HG03378 (cell line): ENCODE data around the gene SLC1A3.
"Not testable (repeated sequence)": the region's sequence is repeated elsewhere in the genome, so short reads cannot be mapped to it uniquely, and the experiment has no call there.

Experiments used
- ATAC-seq: cut with Tn5 transposase; IDR thresholded peaks from one replicate; pipeline ENCODE4 v1.9.1; 2021; ENCODE audit warnings: mild to moderate bottlenecking, moderate library complexity; ENCODE audit not compliant: unreplicated experiment

Gene SLC1A3

DNA sequence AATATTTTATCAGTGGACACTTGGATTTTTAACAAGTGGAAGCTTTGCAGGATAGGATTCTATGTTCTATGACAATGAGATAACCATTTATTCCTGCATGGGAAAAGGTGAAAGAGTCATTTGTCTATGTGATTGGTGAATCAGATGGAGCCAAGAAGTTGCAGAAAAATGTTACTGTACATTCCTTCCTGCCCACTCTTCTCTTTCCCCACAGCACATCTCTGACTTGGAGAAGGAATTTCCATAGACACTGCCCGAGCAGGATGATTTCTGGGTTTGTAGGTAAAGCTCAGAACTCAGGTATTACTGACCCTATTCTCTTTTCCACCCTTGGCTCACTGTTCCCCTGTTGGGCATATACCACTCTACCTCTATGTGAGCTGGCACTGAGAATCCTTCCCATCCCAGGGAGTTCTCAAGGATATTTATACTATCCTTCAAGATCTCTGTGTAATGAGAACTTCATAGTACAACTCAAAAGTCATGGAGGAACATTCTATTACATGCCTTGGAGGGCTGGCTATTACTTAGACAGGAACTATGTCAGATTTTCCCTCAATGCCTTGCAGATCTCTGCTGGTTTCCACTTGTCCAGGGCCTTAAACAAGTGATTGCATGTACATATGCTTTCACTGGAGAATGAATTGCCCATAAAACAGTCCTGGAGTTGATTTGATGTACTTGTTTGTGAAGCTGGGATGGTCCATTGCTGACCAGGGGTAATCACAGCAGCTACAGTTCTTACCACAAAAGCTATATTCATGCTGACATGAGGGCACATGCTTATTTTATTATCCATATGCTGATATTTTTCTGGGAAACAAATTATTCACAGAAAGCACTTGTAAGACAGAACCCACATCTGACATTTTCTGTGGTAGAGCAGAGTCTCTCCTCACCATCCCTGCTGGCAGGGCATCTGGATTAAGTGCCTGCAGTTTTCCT lies 24.1 kb downstream of the SLC1A3 start:
- ATAC-seq: no peak

DNA sequence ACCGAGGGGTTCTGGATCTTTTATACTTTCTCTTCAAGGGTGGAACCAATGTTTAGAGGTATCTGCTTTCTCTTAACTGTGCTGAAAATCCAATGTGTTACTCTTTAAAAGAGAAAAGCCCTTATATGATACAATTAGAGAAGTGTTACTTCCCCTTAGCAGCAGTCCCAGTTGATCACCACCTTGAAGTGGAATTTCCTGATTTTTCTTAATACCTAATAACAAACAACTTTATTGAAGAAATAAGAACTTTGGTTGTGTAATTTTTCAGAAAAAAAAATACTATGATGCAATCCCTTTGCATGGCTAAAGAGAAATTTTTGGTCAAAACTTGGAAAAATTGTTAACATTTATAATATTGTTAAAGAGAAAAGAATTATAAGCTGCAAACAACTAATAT lies 24.7 kb downstream of the SLC1A3 start:
- ATAC-seq: no peak

DNA sequence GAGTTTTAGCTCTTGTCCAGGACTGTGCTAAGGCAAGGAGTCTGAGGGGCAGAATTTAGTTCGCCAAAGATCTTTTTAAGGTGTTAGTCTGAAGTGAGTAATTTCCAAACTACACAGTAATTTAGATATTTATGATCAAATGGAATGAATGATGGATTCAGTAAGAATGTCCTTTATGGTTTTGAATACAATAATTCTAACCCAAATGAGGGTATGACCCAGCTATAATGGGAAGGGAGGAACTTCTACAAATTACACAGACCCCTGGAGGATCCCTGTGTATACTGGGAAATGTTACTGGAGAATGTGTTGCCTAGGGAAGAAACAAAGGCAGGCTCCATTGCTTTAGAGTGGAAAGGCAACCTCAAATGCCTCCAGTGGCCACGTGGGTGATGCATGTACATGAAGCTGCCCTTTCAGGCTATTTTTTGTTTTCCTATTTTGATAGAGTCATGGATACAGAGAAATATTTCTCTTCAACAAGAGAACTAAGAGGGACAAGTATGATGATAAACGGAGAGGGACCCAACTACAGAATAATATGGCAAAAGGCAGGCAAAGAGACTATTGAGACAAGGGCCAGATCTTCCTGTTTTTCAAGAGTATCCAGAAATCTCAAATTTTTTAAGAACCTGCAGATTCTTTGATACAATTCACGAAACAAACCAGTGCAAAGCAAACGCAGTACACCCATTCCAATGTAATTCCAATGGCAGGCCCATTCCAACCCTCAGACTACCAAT lies 25.4 kb downstream of the SLC1A3 start:
- ATAC-seq: no peak

DNA sequence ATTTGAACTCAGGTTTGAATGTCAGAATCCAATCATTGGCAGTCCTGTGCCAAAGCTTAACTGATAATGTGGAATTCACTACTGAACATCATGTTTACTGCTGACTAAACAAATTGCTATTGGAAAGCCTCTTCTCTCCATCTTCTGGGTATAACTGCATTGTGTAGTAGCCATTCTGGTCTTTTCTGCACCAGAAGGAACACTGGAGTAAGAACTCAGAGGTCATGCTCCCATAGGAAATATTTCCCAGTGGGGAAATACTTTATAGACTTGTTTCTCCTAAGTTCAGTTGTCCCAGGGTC lies 25.9 kb downstream of the SLC1A3 start:
- ATAC-seq: no peak

DNA sequence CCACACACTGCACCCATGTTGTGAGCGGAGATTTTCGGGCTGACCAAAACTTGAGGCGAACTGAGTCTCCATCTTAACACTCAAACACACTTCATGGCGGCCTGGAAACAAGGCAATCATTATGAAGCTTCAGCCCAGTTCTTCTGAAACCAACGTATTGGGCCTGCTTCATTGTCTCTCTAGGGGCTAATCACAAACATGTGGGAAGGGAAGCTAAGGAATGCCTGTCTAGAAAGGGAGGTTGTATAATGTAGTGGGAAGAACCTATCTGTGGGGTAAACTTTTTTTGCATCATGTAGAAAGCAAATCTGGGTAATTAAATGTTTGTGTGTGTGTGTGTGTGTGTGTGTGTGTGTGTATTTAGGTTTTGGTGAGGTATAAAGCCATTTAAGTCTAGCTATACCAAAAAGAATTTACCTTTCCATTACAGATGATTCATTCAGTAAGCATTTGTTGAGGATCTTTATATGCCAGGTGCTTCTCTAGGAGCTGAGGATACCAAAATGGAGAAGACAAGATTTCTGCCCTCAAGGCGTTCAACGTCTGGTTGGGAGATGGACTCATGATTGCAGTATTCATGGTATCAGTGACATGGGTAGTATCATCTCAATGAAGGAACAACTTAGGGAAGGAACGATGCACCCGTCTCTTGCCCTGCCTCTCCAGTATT lies 29.4 kb downstream of the SLC1A3 start:
- no peak for ATAC-seq

DNA sequence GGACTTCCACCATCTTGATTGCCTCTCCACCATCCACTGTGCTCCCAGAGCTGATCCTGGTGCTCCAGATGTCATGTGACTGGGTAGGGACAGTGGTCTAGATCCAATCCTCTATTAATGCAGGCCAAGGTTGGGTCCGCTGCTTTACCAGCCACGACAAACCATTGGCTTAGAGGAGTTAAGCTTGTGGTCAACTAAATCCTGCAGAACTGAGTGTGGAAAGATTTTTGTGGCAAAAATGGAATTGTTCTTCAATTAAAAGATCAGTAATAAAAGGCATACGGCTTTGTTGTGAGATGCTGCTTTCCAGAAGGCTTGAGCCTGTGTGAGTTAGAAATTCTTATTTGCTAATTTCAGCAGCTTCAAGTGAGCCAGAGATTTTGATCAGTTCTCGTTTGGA lies 30.7 kb downstream of the SLC1A3 start:
- no peak for ATAC-seq

DNA sequence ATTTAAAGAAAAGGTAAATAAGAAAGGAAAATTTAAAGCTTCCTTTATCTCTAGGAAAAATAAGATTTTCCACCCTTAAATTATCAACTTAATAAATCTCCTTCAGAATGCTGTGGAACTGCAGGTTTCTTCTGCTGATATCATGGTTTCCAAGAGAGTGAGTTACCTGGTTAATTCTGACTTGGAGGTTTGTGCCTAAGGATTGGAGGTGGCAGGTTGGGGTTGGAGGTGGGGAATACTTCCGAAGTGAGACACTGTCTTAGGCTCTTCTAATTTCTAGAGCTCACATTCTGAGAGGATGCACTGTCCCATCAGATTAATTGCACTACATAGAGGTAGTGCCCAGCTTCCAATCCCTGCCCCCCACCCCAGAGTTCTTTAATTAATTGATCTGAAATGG lies 31.1 kb downstream of the SLC1A3 start:
- ATAC-seq: no peak

DNA sequence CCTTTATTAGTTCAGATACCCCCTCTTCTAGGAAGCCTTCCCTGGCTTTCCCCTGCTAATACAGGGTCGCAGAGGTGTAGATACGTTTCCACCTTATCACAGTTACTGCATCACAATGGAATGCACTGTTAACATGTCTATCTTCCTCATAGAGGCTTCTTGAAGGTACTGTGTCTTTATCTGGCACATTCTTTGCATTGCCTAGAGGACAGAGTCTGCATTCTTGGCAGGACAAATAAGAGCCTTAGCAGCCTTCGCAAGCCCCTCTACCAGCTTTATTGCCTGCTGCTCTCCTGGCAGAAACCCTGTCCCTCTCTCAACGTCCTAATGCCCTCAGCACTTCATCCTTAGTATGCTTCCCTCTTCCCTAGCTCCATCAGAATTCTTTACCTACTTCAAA lies 31.6 kb downstream of the SLC1A3 start:
- ATAC-seq: no peak

DNA sequence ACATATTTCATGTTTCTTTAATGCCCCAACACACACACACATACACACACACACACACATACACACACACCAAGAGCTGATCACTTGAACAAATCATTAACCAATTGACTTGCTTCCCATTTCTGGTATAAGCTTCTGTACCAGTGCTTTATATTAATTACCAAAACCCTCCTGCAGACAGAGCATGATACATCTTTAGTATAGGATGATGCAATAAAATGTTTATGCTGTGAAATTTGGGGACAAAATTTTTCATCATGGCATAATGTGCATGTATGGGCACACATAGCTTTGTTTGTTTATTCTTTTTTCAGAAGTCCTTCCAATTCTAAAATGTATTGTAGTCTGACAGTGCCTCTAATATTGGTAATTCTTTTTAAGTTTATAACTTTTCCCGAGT lies 34.5 kb downstream of the SLC1A3 start:
- ATAC-seq: no peak

DNA sequence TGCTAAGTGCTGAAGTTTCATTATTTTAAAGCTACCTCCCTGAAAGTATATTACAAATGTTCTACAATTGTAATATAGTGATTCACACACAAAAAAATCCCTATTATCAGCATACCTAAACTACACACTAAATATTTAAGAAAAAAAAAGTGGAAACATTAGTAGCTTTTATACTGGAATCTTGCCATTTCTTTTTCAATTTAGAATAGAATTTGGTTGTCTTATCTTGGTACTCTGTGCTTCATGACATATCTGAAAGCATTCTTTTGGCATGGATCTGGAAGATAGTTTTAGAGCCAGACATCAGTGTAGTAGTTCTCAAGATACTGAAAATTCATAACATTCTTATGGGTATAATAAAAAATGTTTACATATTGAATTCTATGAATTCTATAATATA lies 35.0 kb downstream of the SLC1A3 start:
- ATAC-seq: no peak

DNA sequence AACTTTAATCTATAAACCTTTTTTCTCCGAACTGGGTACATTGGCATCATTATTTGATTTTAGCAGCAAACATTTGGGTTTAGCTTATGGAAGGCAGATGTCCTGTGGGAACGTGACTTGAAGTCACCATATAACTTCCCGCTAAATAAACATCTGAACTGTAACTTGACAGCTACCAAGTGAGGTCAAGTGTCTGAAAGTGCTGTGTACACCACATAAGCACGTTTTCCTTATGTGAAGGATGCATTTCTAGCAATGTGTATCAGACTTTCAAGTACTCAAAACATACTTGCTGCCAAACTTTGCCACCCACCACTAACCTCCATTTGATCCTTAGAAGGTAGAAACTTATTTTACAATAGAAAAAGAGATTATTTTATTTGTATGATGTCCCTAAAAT lies 35.7 kb downstream of the SLC1A3 start:
- ATAC-seq: no peak

DNA sequence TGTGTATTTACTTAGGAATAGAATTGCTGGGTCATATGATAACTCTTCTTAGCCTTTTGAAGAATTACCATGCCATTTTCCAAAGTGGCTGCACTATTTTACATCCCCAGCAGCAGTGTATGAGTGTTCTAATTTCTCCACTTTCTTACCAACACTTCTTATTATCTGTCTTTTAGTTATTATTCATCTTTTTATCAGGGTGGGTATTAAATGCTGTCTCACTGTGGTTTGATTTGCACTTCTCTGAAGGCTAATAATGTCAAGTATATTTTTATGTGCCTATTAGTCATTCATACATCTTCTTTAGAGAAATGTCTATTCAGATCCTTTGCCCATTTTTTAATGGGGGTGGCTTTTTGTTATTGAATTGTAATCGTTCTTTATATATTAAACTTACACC lies 36.8 kb downstream of the SLC1A3 start:
- ATAC-seq: no peak

DNA sequence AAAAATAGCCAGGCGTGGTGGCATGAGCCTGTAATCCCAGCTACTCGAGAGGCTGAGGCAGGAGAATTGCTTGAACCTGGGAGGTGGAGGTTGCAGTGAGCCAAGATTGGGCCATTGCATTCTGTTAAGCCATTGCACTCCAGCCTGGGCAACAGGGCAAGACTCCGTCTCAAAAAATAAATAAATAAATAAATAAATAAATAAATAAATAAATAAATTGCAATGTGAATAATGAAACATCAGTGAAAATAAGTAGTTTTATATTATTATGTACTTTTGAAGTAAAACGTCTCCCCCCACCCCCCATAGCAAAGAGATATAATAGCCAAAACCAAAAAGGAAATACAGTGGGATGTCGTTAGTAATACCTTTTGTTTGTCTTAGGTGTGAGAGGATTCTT lies 37.4 kb downstream of the SLC1A3 start:
- not testable (repeated sequence) for ATAC-seq

DNA sequence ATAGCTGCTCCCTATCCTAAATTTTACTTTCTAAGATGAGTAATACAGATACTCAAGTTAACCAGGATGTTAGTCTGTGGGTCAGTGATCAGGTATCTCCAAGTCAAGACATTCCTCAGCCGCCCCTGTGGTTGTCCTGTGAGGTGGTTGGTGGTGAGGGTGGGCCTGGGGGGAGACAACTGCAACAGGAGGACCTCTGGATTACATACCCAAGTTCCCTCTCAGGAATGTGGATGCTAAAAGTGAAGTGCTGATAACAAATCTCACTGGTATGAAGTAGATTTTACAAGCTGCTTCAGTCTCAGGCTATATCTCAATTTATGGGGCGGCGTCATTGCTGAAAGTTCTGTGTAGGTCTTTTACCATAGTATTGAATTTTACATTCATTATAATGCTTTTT lies 38.3 kb downstream of the SLC1A3 start:
- no peak for ATAC-seq

DNA sequence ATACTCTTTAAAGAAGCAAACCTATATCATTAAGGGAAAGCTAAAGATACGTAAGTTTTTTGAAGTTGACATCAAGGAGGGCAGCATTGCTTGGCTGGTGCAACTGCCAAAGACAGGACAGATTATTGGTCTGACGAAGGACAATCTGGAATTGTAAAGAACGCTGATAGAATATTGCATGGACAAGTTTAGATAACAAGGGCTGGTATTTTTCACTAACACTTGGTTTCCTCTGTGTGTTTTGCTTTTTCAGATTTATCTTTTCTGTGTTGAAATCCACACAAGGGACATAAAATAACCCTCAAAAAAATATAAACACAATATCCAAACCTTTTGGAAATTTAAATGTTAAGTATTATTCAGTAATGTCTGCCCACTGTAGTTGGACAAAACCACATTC lies 39.7 kb downstream of the SLC1A3 start:
- ATAC-seq: no peak

DNA sequence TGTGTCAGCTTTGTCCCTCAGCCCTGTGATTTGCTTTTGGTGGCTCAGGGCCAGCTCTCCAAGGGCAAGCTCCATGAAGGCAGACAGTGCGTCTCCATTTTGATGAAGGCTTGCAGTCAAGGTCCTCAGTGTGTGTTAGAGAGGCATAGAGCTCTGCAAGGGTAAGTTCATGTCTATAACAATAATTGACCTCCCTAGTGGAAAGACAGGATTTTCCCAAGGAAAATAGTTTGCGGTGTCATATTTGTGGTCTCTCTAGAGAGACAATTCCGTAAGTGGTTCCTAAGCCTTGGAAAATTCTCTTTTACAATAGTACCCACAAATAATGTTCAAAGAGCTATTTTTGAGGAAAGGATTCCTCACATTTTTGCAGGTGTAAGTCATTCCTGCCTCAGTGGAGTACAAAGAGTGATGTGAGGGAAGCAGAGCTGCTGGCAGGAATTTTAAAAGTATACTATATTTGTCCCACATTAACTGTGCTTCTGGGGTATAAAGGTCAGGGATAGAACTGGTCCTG lies 40.2 kb downstream of the SLC1A3 start:
- ATAC-seq: no peak

DNA sequence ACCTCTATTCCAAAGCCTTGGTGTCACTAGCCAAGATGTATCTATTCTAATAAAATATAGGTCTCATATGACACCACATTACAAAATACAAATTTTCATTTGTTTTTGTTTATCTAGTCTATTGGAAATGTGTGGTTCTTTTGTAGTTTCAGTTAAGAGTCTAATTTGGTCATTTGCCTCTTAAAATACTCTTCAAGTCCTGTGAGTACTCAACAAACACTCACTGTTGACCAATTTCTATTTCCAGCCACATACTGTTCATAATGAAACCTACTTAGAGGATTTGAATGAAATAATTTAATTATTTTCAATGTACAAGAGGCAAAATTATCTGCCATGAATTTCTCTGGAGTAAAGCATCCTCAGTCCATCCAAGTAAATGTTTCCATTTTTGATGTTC lies 40.6 kb downstream of the SLC1A3 start:
- ATAC-seq: no peak

DNA sequence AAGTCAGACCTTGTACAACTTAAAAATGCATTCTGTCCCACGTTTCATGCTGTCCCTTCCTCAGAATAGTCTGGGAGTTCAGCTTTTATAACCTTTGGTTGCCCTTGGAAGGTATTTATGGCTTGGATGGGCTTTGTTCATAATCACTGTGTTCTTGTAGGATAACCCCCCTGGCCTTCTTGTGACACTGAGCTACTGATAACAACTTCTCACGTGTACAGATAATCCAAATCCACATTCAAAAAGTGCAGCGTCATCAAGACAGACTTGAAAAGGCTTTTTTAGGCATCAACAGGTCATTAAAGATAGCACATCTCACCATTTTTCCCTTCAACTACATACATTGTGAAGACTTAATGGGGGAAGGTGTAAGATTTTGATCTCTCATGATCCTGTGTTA lies 42.0 kb downstream of the SLC1A3 start:
- no peak for ATAC-seq

DNA sequence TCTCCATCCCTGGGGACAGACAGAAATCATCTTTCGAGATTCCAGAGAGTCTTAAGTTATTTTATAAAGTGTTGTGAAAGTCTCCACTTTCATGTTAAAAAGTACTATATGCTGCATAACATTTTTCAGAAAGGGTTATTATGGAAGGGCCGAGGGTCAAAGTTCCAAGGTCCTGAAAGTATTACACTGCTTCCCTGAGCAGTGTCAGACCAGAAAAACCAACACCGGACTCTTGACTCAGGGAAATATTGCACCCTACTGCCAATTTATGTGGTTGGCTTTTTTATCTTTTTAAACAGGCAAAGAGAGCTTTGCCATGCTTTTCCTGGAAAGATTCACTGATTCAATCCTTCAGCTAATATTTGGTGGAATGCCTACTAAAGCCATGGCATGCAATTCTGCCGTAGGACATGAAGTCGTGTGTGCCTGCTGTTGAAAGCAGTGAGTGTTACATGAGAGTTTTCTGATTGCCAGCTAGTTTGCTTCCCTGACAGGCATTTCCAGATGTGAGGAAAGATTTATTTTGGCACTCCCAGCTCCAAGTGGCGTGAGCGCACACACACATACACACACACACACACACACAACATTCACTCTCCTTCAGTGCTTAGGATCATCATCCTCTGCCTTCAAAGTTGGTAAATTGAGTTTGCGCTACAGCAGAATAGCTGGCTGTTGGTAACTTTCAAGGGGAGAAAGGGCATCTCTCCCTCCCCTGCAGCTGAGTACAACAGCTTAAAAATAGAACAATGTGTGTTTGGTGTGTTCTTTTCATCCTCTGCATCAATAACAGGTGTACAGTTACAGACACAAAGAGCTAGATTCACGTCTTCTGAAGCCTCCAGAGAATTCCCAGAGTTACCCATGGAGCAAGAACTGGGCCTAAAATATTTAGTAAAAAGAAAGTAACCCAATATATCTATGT lies 45.6 kb downstream of the SLC1A3 start:
- no peak for ATAC-seq

DNA sequence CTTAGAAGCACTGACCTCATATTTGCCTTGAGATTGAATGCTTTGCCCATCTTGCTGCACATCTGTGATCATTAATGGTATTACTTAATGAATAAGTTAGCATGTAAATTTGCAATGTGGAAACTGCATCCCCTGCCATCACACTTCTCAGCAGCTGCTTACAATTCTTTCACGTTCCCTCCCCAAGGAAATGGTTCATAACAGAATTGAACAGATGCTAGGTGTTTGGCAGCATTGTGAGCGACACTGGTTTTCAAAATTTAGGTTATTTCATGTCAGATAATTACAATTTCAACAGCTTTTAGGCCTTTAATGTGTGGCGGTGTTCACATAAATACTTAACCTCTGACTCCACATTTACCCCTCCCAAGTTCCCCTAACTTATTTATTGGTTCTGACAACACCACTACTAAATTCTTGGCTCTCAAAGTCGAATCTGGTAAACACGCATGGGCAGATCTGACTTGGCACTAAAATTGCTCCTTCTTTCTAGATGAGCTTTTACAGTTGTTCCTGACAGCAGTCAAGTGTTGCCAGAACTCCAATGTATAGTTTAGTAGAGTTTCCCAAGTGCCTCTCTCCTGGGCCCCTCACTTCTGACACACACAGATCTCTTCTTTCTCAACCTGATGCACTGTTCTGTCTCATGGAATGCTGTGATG lies 46.8 kb downstream of the SLC1A3 start:
- no peak for ATAC-seq
